ENCODE data around the gene URB2.

DNA sequence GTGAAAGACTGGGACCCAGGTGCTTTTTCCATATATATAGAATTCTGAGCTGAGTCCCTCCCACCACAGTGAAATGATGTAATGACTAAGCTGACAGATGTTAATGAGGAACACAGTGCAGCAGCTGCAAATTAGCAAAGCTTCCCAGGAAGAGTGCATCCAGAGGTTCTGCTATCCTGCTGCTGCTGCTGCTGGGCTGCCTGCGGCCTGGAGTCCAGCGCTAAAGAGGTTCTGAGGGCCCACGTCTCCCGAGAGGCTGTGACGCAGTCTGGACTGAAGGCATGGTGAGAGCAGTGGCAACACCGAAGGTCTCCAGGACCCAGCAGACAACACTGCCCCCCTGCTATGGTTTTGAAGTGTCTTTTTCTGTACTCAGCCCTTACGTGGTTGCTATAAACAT lies 63.9 kb downstream of the URB2 start:
- TF ChIP-seq EP300 (IDR thresholded peaks at IDR 0.05) (no peak), POLR2A (IDR thresholded peaks at IDR 0.05) (no peak), POLR2AphosphoS5 (IDR thresholded peaks at IDR 0.05) (no peak)
- TF ChIP-seq, protein P1, sequence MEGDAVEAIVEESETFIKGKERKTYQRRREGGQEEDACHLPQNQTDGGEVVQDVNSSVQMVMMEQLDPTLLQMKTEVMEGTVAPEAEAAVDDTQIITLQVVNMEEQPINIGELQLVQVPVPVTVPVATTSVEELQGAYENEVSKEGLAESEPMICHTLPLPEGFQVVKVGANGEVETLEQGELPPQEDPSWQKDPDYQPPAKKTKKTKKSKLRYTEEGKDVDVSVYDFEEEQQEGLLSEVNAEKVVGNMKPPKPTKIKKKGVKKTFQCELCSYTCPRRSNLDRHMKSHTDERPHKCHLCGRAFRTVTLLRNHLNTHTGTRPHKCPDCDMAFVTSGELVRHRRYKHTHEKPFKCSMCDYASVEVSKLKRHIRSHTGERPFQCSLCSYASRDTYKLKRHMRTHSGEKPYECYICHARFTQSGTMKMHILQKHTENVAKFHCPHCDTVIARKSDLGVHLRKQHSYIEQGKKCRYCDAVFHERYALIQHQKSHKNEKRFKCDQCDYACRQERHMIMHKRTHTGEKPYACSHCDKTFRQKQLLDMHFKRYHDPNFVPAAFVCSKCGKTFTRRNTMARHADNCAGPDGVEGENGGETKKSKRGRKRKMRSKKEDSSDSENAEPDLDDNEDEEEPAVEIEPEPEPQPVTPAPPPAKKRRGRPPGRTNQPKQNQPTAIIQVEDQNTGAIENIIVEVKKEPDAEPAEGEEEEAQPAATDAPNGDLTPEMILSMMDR (IDR thresholded peaks at IDR 0.05): no peak

Measured in suprapubic skin (tissue), 4 donors.